Measurements from ENCODE around the gene GALNS.

GALNS gene

GRCh38 chr16:88842806-88843205 lies 13.9 kb downstream of the GALNS start:
- Histone ChIP-seq H3K4me3 (ENCODE audit: low read depth, low read length) (no peak overlapping the region), H3K27ac (ENCODE audit: low read depth, low read length) (no peak overlapping the region), H3K9ac (ENCODE audit: low read length) (no peak overlapping the region), H3K4me1 (ENCODE audit: control insufficient read depth, insufficient read depth, low read length) (no peaks in the 10 kb centered on the region), H3K9me3 (ENCODE audit: control insufficient read depth, insufficient read depth, low read depth, low read length) (no peaks in the 10 kb centered on the region), H3K36me3 (ENCODE audit: control insufficient read depth, insufficient read depth, low read length) (peaks cover 17% of the 10 kb centered on the region), H3K27me3 (ENCODE audit: control insufficient read depth, insufficient read depth, low read length) (no peaks in the 10 kb centered on the region)

DNA sequence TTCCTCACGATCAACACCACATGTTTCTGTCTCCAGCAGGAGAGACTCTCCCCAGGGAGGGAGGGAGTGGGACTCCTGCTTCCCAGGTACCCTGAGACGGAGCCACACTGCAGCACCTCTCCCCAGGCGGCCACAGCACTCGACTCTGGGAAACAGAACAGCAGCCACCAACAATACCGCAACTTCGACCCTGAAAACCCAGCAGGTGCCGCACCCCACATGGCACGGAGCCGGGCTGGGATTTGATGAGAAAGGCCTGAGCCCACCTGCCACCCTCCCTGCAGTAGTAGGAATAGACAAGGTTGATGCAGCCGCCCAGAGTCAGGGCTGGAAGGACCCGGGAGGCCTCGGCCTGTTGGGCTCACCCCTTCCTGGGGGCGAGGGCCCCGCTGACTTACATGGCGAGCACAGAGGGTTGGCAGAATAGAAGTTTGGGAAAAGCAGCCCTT lies 14.4 kb downstream of the GALNS start:
- Histone ChIP-seq H3K36me3 (ENCODE audit: control insufficient read depth, insufficient read depth, low read length) (peaks cover 17% of the 10 kb centered on the region), H3K27ac (ENCODE audit: low read depth, low read length) (no peak overlapping the region), H3K9me3 (ENCODE audit: control insufficient read depth, insufficient read depth, low read depth, low read length) (no peaks in the 10 kb centered on the region), H3K4me3 (ENCODE audit: low read depth, low read length) (no peak overlapping the region), H3K9ac (ENCODE audit: low read length) (no peak overlapping the region), H3K4me1 (ENCODE audit: control insufficient read depth, insufficient read depth, low read length) (no peaks in the 10 kb centered on the region), H3K27me3 (ENCODE audit: control insufficient read depth, insufficient read depth, low read length) (no peaks in the 10 kb centered on the region)

DNA sequence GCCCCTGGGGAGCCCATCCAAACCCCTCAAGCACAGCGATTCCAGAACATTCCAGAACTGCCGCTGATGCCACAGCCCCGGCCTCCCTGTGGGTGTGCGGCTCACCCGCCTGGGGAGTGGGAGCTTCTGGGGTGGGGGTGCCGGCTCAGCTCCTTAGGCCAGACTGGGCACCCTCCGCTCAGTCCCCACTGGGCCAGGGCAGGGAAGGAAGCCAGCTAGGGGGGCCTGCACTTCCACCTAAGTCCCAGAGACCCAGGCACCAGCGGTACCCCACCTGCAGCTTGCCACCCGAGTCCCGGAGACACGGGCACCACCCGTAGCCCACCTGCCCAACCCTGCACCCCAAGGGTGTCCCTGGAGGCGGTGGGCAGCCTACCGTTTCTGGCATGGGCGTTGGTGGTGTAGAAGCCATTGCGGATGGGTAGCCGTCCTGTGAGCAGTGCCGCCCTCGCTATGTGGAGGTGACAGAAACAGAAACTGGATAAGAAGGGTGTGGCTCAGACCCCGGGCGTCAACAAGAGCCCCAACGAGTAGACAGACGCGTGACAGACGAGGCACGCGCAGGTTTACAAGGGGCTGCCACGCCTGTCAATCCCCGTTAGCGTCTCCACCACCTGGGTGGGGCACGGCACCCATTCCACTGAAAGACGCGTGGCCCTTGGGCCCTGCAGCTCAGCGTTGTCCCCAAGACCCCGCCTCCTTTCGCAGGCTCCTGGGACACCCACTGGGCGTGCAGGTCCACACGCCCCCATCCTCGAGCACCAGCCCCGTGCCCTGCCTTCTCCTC lies 15.0 kb downstream of the GALNS start:
- no peak overlapping the region for H3K9ac ChIP-seq (ENCODE audit: low read length)

DNA sequence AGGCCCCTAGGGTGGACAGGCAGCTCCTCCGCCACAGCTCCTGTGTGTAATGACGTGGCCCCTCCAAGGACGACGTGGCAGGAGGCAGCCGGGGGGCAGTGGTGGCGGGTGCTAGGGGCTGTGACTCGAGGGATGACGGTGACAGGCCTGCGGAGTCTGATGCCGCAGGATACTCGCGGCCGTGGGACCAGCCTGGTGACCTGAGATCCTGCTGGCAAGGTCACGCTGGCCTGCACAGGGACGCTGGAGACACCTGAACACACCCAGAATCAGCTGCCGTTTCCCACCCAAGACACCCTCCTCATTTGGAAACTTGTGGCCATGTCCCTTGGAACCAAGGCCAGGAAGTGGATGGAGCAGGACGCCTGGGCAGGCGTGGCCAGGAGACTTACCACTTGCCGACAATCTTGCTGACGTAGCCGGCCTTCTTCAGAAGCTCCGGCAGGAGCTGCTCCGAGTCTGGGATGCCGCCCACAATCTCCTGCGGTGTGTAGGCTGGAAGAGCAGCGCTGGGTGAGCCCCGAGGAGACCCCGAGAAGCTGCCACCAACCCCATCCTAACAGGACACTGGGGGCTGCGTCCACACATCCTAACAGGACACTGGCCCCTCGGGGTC lies 16.0 kb downstream of the GALNS start:
- no peak overlapping the region for H3K4me3 ChIP-seq (ENCODE audit: low read depth, low read length)
- peaks cover 17% of the 10 kb centered on the region for H3K36me3 ChIP-seq (ENCODE audit: control insufficient read depth, insufficient read depth, low read length)
- no peak overlapping the region for H3K27ac ChIP-seq (ENCODE audit: low read depth, low read length)
- H3K9ac ChIP-seq (ENCODE audit: low read length), result no peak overlapping the region
- no peaks in the 10 kb centered on the region for H3K4me1 ChIP-seq (ENCODE audit: control insufficient read depth, insufficient read depth, low read length)
- no peaks in the 10 kb centered on the region for H3K9me3 ChIP-seq (ENCODE audit: control insufficient read depth, insufficient read depth, low read depth, low read length)
- H3K27me3 ChIP-seq (ENCODE audit: control insufficient read depth, insufficient read depth, low read length), result no peaks in the 10 kb centered on the region

More for the DNA sequence above, 15.0 kb downstream of the GALNS start:
- peaks cover 17% of the 10 kb centered on the region for H3K36me3 ChIP-seq (ENCODE audit: control insufficient read depth, insufficient read depth, low read length)
- H3K4me1 ChIP-seq (ENCODE audit: control insufficient read depth, insufficient read depth, low read length), result no peaks in the 10 kb centered on the region
- H3K27ac ChIP-seq (ENCODE audit: low read depth, low read length), result no peak overlapping the region
- H3K9me3 ChIP-seq (ENCODE audit: control insufficient read depth, insufficient read depth, low read depth, low read length), result no peaks in the 10 kb centered on the region
- no peak overlapping the region for H3K4me3 ChIP-seq (ENCODE audit: low read depth, low read length)
- no peaks in the 10 kb centered on the region for H3K27me3 ChIP-seq (ENCODE audit: control insufficient read depth, insufficient read depth, low read length)

GRCh38 chr16:88839745-88840599 lies 16.8 kb downstream of the GALNS start:
- no peaks in the 10 kb centered on the region for H3K27me3 ChIP-seq (ENCODE audit: control insufficient read depth, insufficient read depth, low read length)
- peaks cover 24% of the 10 kb centered on the region for H3K36me3 ChIP-seq (ENCODE audit: control insufficient read depth, insufficient read depth, low read length)
- H3K27ac ChIP-seq (ENCODE audit: low read depth, low read length), result no peak overlapping the region
- no peak overlapping the region for H3K4me3 ChIP-seq (ENCODE audit: low read depth, low read length)
- H3K4me1 ChIP-seq (ENCODE audit: control insufficient read depth, insufficient read depth, low read length), result no peaks in the 10 kb centered on the region
- H3K9me3 ChIP-seq (ENCODE audit: control insufficient read depth, insufficient read depth, low read depth, low read length), result no peaks in the 10 kb centered on the region
- H3K9ac ChIP-seq (ENCODE audit: low read length), result no peak overlapping the region

DNA sequence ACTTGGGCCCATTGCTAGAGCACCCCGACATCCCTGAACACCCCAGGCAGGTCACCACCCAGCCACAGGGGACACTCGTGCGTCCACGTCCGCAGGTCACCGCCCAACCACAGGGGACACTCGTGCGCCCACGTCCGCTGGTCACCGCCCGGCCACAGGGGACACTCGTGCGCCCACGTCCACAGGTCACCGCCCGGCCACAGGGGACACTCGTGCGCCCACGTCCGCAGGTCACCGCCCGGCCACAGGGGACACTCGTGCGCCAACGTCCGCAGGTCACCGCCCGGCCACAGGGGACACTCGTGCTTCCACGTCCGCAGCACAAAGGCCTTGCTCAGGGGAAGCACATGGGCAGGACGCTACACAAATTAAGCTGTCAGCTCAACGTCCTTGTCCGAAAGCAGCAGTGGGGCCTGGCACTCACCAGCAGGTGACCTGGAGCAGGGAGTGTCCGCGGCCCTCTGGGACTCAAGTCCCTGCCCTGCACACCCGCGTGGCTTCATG lies 17.7 kb downstream of the GALNS start:
- H3K27me3 ChIP-seq (ENCODE audit: control insufficient read depth, insufficient read depth, low read length), result no peaks in the 10 kb centered on the region
- H3K27ac ChIP-seq (ENCODE audit: low read depth, low read length), result no peak overlapping the region
- H3K4me3 ChIP-seq (ENCODE audit: low read depth, low read length), result no peak overlapping the region
- peaks cover 28% of the 10 kb centered on the region for H3K36me3 ChIP-seq (ENCODE audit: control insufficient read depth, insufficient read depth, low read length)
- no peaks in the 10 kb centered on the region for H3K9me3 ChIP-seq (ENCODE audit: control insufficient read depth, insufficient read depth, low read depth, low read length)
- H3K4me1 ChIP-seq (ENCODE audit: control insufficient read depth, insufficient read depth, low read length), result no peaks in the 10 kb centered on the region
- H3K9ac ChIP-seq (ENCODE audit: low read length), result no peak overlapping the region

DNA sequence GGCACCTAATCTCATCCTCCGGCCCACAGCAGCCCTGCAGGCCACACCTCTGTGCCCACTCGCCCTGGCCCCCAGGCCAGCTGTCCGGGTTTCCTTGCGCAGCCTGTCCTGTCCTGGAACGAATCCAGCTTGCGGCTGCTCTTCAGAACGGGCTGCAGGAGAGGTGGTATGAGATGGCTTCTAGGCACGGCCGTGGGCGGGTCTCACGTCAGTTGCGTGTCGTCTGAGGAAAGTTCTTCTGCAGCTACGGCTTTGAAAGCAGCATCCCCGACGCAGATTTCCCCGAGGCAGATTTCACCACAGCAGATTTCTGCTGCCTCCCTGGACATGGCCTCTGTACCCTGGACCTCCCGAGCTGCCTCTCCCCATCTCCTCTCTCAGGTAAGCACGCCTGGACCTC lies 18.2 kb downstream of the GALNS start:
- peaks cover 28% of the 10 kb centered on the region for H3K36me3 ChIP-seq (ENCODE audit: control insufficient read depth, insufficient read depth, low read length)
- H3K9ac ChIP-seq (ENCODE audit: low read length), result no peak overlapping the region
- H3K27ac ChIP-seq (ENCODE audit: low read depth, low read length), result no peak overlapping the region

DNA sequence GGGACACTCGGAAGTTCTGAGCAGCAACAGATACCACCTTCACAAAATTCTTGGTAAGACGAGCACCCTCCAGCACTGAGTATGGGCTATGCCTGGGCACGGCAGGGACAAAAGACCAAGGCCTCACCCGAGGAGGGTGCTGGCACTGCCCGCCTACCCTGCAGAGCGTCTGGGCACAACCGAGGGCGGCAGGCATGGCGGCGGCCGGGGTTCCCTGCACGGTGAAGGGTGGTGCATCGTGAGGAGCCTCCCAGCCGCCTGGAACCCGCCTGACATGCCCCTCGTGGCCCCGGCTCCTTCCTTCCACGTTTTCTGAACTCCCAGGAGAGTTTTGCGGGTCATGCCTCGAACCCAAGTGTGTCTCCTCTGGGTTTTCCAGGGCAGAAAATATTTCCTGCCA lies 18.9 kb downstream of the GALNS start:
- Histone ChIP-seq H3K4me3 (ENCODE audit: low read depth, low read length) (no peak overlapping the region), H3K9ac (ENCODE audit: low read length) (no peak overlapping the region), H3K27me3 (ENCODE audit: control insufficient read depth, insufficient read depth, low read length) (no peaks in the 10 kb centered on the region), H3K36me3 (ENCODE audit: control insufficient read depth, insufficient read depth, low read length) (peaks cover 28% of the 10 kb centered on the region), H3K27ac (ENCODE audit: low read depth, low read length) (no peak overlapping the region), H3K9me3 (ENCODE audit: control insufficient read depth, insufficient read depth, low read depth, low read length) (no peaks in the 10 kb centered on the region), H3K4me1 (ENCODE audit: control insufficient read depth, insufficient read depth, low read length) (no peaks in the 10 kb centered on the region)

More for the DNA sequence above, 18.2 kb downstream of the GALNS start:
- no peaks in the 10 kb centered on the region for H3K27me3 ChIP-seq (ENCODE audit: control insufficient read depth, insufficient read depth, low read length)
- no peak overlapping the region for H3K4me3 ChIP-seq (ENCODE audit: low read depth, low read length)
- no peaks in the 10 kb centered on the region for H3K9me3 ChIP-seq (ENCODE audit: control insufficient read depth, insufficient read depth, low read depth, low read length)
- no peaks in the 10 kb centered on the region for H3K4me1 ChIP-seq (ENCODE audit: control insufficient read depth, insufficient read depth, low read length)

- Histone ChIP-seq H3K4me1 (ENCODE audit: control insufficient read depth, insufficient read depth, low read length) (no peaks in the 10 kb centered on the region), H3K36me3 (ENCODE audit: control insufficient read depth, insufficient read depth, low read length) (peaks cover 28% of the 10 kb centered on the region), H3K27me3 (ENCODE audit: control insufficient read depth, insufficient read depth, low read length) (no peaks in the 10 kb centered on the region), H3K9ac (ENCODE audit: low read length) (no peak overlapping the region), H3K9me3 (ENCODE audit: control insufficient read depth, insufficient read depth, low read depth, low read length) (no peaks in the 10 kb centered on the region), H3K4me3 (ENCODE audit: low read depth, low read length) (no peak overlapping the region), H3K27ac (ENCODE audit: low read depth, low read length) (no peak overlapping the region)
Observed at GRCh38 chr16:88836791-88837190, 20.0 kb downstream of the GALNS start.

- no peak overlapping the region for H3K27ac ChIP-seq (ENCODE audit: low read depth, low read length)
- no peaks in the 10 kb centered on the region for H3K27me3 ChIP-seq (ENCODE audit: control insufficient read depth, insufficient read depth, low read length)
- H3K9ac ChIP-seq (ENCODE audit: low read length), result no peak overlapping the region
- peaks cover 27% of the 10 kb centered on the region for H3K36me3 ChIP-seq (ENCODE audit: control insufficient read depth, insufficient read depth, low read length)
- H3K4me1 ChIP-seq (ENCODE audit: control insufficient read depth, insufficient read depth, low read length), result no peaks in the 10 kb centered on the region
- no peak overlapping the region for H3K4me3 ChIP-seq (ENCODE audit: low read depth, low read length)
- H3K9me3 ChIP-seq (ENCODE audit: control insufficient read depth, insufficient read depth, low read depth, low read length), result no peaks in the 10 kb centered on the region
Observed at GRCh38 chr16:88835818-88836217, 20.9 kb downstream of the GALNS start.

Data from HUES6 (cell line).